A549 treated with GW870086 at 1 μM for 4 hours (cell line): ENCODE measurements around the gene FAR2. TPM values are rescaled to one million over a fixed set of nuclear protein-coding genes. Genes with fewer than 3 reads are reported as not detected.

ENCODE experiments used
- total RNA-seq: library from RNA; stranded (reverse); fragments of 200-300 nt; extraction: Qiagen RNA extraction; gene quantifications from 5 replicates; pipeline ENCODE4 v1.2.3, GENCODE V29; 2022; ENCODE audit warnings: low read depth

Gene FAR2
- total RNA-seq: 0.25 to 0.53 TPM in 2 of 5 replicates, not detected in the others

DNA sequence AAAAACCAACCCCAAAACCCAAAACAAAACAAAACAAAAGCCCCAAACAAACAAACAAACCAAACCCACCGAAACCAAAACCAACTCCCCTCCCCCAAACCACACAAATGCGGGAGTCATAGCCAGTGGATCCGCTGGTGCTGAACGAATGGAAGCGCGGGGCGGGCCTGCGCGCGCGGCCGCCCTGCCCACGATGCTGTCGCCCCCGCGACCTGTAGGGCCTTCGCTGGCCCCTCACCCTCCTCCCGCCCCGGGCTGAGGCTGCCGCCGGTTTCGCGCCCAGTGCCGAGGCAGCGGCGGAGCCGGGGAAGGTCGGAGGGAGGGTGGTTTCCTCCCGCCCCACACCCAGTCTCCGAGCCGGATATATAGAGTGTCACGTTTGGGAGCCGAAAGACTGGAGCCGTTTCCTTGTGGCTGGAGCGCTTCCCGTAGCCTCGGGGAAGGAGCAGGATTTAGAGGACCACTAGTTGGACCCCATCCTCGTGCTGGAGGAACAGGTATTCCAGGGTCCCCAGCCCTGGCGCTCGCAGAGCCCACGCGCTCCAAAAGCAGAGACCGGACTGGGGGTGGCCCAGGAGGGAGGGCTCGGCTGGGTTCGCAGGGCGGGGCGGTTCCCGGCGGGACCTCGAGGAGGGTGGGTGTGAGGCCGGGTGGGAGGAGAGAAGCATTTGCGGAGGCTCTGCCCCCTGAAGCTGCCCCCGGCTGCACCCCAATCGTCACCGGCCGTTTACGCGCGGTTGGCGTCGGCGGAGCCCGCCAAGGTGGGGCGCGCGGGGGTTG, at the start of gene FAR2:
Gene FAR2, plus strand, starts transcription at position 368 of the 780 bp plus-strand sequence. CDS start 121,172 bp downstream, outside the sequence.

DNA sequence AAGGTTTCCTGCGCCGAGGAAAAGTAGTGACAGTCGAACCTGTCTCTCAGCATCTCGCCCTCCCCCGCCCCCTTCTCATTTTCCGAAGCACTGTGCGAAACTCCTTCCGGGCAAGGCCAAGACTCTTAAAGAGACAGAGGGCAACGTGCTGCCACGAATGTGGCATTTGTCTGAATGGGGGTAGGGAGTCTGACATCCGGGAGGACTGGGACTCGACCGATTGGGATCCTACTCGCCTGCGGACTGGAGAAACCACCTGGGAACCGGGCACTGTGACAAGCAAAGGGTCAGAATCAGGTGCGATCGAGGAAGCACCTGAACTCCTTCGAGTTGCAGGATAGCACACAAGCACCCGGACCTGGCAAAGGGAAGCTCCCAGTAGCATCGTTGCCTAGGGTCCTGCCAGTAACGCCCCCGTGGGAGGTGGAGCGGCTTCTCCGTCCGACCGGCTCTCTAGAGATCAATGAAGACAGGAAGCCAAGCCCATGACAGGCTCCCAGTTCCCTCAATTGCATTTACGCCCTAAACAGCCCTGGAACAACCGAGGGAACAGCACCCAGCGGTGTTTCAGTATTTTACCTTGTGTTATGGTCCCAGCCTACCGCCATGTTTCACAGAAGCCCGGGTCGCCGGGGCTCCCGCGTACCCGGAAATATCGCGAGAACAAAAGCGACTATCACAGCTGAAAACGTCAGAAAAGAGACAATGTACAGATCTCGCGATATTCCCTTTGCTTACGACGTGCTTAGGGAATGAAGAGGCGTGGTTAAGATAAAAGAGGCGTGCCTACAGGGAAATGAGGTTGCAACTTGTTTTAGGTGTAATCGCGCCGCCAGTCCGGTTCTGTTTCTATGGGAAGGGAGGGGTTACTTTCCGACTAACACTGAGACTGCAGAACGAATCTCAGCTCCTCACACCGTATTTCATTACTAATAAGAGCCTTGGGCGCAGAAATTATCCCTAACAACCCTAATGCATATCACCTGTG, 231.8 kb downstream of the FAR2 start, which contains the start of gene ERGIC2:
Gene ERGIC2, minus strand, starts transcription at position 637 of the 988 bp plus-strand sequence. CDS start 9,539 bp downstream, outside the sequence.

Other genes with a start within 250 kb of the FAR2 start
- 63.3 to 79.2 TPM (median 70.0 TPM) in 5 replicates for gene ERGIC2, start 231.9 kb downstream of the FAR2 start, total RNA-seq